HG03175 (cell line): Measurements from ENCODE around the gene ATP2B1.

Source experiments
- ATAC-seq: cut with Tn5 transposase; IDR thresholded peaks from one replicate; pipeline ENCODE4 v1.9.1; 2021; ENCODE audit warnings: mild to moderate bottlenecking, moderate library complexity; ENCODE audit not compliant: unreplicated experiment

ATP2B1 gene

GRCh38 chr12:89544681-89545184 is 163.9 kb downstream of the ATP2B1 start:
- ATAC-seq: no peak

- no peak for ATAC-seq
These were observed 164.6 kb downstream of the ATP2B1 start for GRCh38 chr12:89544022-89544421.

GRCh38 chr12:89542912-89543592 is 165.6 kb downstream of the ATP2B1 start:
- peak; percentile 72 for ATAC-seq

- no peak for ATAC-seq
These were observed 166.4 kb downstream of the ATP2B1 start for GRCh38 chr12:89542236-89542635.

- ATAC-seq: no peak
These were observed 168.1 kb downstream of the ATP2B1 start for GRCh38 chr12:89540586-89540985.

GRCh38 chr12:89539426-89540223 is 169.0 kb downstream of the ATP2B1 start:
- no peak for ATAC-seq

DNA sequence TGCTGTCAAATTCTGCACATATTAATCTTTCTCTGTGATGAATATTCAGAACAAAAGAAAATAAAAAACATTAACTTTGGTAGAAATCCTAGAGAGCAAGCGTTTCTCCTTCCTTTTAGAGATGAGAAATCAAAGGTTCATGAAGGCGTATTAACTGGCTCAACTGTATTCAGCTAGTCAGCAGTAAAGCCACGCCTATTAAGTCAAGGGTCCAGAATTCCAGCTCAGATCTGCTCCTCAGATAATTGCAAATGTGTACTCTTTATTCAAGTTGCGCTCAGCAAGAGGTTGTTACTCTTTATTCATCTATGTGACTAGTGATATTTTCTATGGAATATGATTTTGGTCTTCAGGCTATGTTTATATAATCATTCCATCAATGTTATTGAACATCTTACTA is 169.7 kb downstream of the ATP2B1 start:
- no peak for ATAC-seq
